Endothelial cell of umbilical vein (primary cell): Measurements from ENCODE around the gene SLC47A2. TPM values are rescaled to one million over a fixed set of nuclear protein-coding genes. Genes with fewer than 3 reads are reported as not detected.

Source experiments
- BruUV-seq: library from RNA; stranded (reverse); fragments of 400-500 nt; replicated peaks from 2 replicates; lab custom pipeline; 2021; lab: Mats Ljungman, UMichigan
- CTCF ChIA-PET: fragments of 300-600, 350-600 bp; sonication (Branson Sonifier 250); formaldehyde crosslinking; loops from one replicate; lab custom pipeline; 2021; ENCODE audit warnings: antibody characterized with exemption, inconsistent platforms; lab: Charles Lee
- POLR2A ChIA-PET: fragments of 300-600, 350-600 bp; sonication (Branson Sonifier 250); formaldehyde crosslinking; loops from one replicate; lab custom pipeline; 2021; ENCODE audit warnings: antibody characterized with exemption, inconsistent platforms; lab: Charles Lee
- DNase-seq: peaks from one replicate; pipeline ENCODE4 v3.0.0-alpha.2; 2011; ENCODE audit warnings: low read depth, low spot score
- FAIRE-seq: peaks from 2 replicates; lab custom pipeline; 2011; peaks lifted over from hg19 to GRCh38; lab: Jason Lieb, UNC
- H2AFZ ChIP-seq: 2 replicates; pipeline ENCODE4 v1.6.0; 2012; ENCODE audit warnings: low read depth, low read length, control low read depth, inconsistent platforms
- H3K27ac ChIP-seq: 2 replicates; pipeline ENCODE4 v1.5.1; 2011; ENCODE audit warnings: low read depth, mild to moderate bottlenecking, control low read depth, low read length, moderate library complexity; ENCODE audit not compliant: insufficient read depth
- H3K27me3 ChIP-seq, 2 experiments: 2 replicates each; pipeline versions ENCODE4 v1.6.0 to v1.6.1; 2011; ENCODE audit warnings: low read length in 2 of 2, mixed read lengths in 1 of 2; ENCODE audit not compliant: control insufficient read depth in 2 of 2, insufficient read depth in 2 of 2
- H3K36me3 ChIP-seq, 2 experiments: 2 replicates in 1 of 2; 3 replicates in 1 of 2; pipeline ENCODE4 v1.5.1; 2011; ENCODE audit warnings: low read length in 2 of 2, mild to moderate bottlenecking in 1 of 2, moderate library complexity in 1 of 2; ENCODE audit not compliant: control insufficient read depth in 2 of 2, insufficient read depth in 2 of 2; ENCODE audit errors: extremely low read depth in 1 of 2
- H3K4me1 ChIP-seq: 3 replicates; pipeline ENCODE4 v1.5.1; 2011; ENCODE audit warnings: mild to moderate bottlenecking, low read length; ENCODE audit not compliant: control insufficient read depth, insufficient read depth; ENCODE audit errors: extremely low read depth
- H3K4me2 ChIP-seq: 2 replicates; pipeline ENCODE4 v1.6.1; 2011; ENCODE audit warnings: low read length, control low read depth, mixed read lengths; ENCODE audit not compliant: insufficient read depth
- H3K4me3 ChIP-seq, 3 experiments: fragments of 200-600 bp in 1 of 3; sonication (generic), shearing (Covaris generic) in 1 of 3; replicated peaks in 1 of 3; 2 replicates each; pipeline ENCODE4 v1.5.1; 2011 to 2016; ENCODE audit warnings: control low read depth in 3 of 3, low read length in 3 of 3, mild to moderate bottlenecking in 2 of 3, inconsistent platforms in 1 of 3, low read depth in 1 of 3, moderate library complexity in 1 of 3; ENCODE audit not compliant: insufficient read depth in 1 of 3
- H3K79me2 ChIP-seq: 2 replicates; pipeline ENCODE4 v1.6.0; 2012; ENCODE audit warnings: low read length, inconsistent platforms; ENCODE audit not compliant: control insufficient read depth, insufficient read depth
- H3K9ac ChIP-seq: replicated peaks from 2 replicates; pipeline ENCODE3; 2011; ENCODE audit warnings: low read length, control low read depth; ENCODE audit not compliant: insufficient read depth; ENCODE audit errors: extremely low read depth
- H3K9me1 ChIP-seq: replicated peaks from 3 replicates; pipeline ENCODE4 v1.6.0; 2011; ENCODE audit warnings: mild to moderate bottlenecking, low read length; ENCODE audit not compliant: control insufficient read depth, insufficient read depth; ENCODE audit errors: extremely low read depth
- H3K9me3 ChIP-seq: replicated peaks from 2 replicates; pipeline ENCODE4 v1.5.1; 2012; ENCODE audit warnings: low read length, inconsistent platforms; ENCODE audit not compliant: control insufficient read depth, insufficient read depth
- H4K20me1 ChIP-seq: replicated peaks from 2 replicates; pipeline ENCODE3; 2011; ENCODE audit warnings: mild to moderate bottlenecking, low read length; ENCODE audit not compliant: control insufficient read depth, insufficient read depth; ENCODE audit errors: extremely low read depth
- EZH2 ChIP-seq: IDR thresholded peaks from 2 replicates; pipeline ENCODE4 v1.6.1; 2012; ENCODE audit warnings: borderline replicate concordance, low read depth, mild to moderate bottlenecking, moderate library complexity, low read length, inconsistent platforms; ENCODE audit not compliant: severe bottlenecking
- FOS ChIP-seq: IDR thresholded peaks from 2 replicates; pipeline ENCODE4 v1.6.1; 2011; ENCODE audit warnings: mild to moderate bottlenecking, low read length, moderate library complexity, borderline replicate concordance; ENCODE audit not compliant: insufficient read depth
- GATA2 ChIP-seq: IDR thresholded peaks from 2 replicates; pipeline ENCODE4 v1.7.0; 2011; ENCODE audit warnings: low read depth, mild to moderate bottlenecking, moderate library complexity, mixed read lengths, low read length; ENCODE audit not compliant: insufficient read length, insufficient read depth
- MAX ChIP-seq: IDR thresholded peaks from 2 replicates; pipeline ENCODE4 v1.6.1; 2011; ENCODE audit not compliant: insufficient read depth, insufficient read length
- POLR2A ChIP-seq: IDR thresholded peaks from 2 replicates; pipeline ENCODE4 v1.6.1; 2012; ENCODE audit warnings: low read depth, mild to moderate bottlenecking, control low read depth, low read length
- POLR2AphosphoS5 ChIP-seq: IDR thresholded peaks from 2 replicates; pipeline ENCODE4 v1.6.1; 2012; ENCODE audit warnings: low read depth, mild to moderate bottlenecking, control low read depth, low read length, moderate library complexity; ENCODE audit not compliant: insufficient read depth
- dilution Hi-C: fragments of 300-500 bp; cut with MboI; formaldehyde crosslinking; loops from one replicate; pipeline ENCODE4 v1.15.0; 2019; ENCODE audit warnings: low sequenced_read_pairs; ENCODE audit not compliant: extremely low pct_ligation_motif_present
- intact Hi-C: fragments of 100-400 bp; cut with micrococcal nuclease; formaldehyde crosslinking; loops from one replicate; pipeline ENCODE4 v1.10.0; 2022
- polyA plus RNA-seq, 4 experiments: library from polyadenylated mRNA; depleted of rRNA in 3 of 4; stranded (reverse) in 3 of 4; unstranded in 1 of 4; fragments of >200 nt; gene quantifications; 2 replicates each; pipeline versions ENCODE4 v1.2.1 to v1.2.3, GENCODE V29; 2011 to 2012; ENCODE audit warnings: missing spikeins in 1 of 4
- total RNA-seq: library from RNA; stranded (reverse); gene quantifications from 2 replicates; pipeline ENCODE4 v1.2.3, GENCODE V29; 2021
- TF ChIP-seq, protein P1 (sequence below), 2 donors: IDR thresholded peaks; 1 replicate in 1 of 2; 2 replicates in 1 of 2; pipeline ENCODE4 v1.5.1; 2011; ENCODE audit warnings: low read length in 2 of 2, mild to moderate bottlenecking in 2 of 2, moderate library complexity in 2 of 2, control low read depth in 1 of 2, inconsistent platforms in 1 of 2, low read depth in 1 of 2; ENCODE audit not compliant: insufficient read depth in 1 of 2; ENCODE audit errors: extremely low read depth in 1 of 2

Gene SLC47A2
- total and polyA plus RNA-seq, 2 donors (not counting 3 experiments of a cell fraction or from before 2014, with no cell fraction given) = not detected

DNA sequence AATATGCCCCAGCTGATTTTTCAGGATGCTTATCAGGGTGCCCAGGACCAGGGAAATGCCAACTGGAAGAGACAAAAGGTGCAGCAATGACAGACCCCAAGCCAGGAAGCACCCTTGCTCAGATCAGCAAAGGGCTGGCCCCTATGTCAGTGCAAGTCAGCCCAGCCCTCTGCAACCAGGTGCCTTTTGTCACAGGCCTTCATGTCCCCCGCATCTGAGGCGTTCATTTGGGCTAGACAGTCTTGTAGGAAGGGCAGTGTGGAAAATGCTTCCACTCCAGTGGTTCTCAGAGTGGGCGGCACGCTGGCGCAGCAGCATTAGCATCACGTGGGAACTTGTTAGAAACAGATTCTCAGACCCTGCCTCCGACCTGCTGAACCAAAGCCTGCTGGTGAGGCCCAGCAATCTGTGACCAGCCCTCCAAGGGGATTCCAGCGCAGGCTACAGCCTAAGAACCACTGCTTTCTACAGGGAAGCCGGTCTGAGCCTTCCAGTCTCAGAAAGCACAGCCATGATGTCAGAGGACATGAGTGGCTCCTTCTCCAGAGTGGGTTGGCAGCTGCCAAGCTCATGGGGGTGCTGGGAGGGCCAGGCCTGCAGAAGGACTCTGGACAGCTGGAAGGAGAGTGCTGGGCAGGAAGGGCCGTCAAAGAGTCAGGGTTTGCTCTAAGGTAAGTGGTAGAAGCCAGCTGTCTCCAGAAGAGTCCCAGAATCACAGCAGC lies 13.1 kb downstream of the SLC47A2 start:
- intact Hi-C loops (no loop called here), dilution Hi-C loops (no loop called here)
- H3K4me2 ChIP-seq = no peak overlapping the region
- no peak for TF ChIP-seq MAX
- no peak for TF ChIP-seq EZH2
- TF ChIP-seq POLR2AphosphoS5 = no peak
- no peak for TF ChIP-seq POLR2A
- no peak for TF ChIP-seq GATA2
- no peak for TF ChIP-seq FOS
- TF ChIP-seq, protein P1, sequence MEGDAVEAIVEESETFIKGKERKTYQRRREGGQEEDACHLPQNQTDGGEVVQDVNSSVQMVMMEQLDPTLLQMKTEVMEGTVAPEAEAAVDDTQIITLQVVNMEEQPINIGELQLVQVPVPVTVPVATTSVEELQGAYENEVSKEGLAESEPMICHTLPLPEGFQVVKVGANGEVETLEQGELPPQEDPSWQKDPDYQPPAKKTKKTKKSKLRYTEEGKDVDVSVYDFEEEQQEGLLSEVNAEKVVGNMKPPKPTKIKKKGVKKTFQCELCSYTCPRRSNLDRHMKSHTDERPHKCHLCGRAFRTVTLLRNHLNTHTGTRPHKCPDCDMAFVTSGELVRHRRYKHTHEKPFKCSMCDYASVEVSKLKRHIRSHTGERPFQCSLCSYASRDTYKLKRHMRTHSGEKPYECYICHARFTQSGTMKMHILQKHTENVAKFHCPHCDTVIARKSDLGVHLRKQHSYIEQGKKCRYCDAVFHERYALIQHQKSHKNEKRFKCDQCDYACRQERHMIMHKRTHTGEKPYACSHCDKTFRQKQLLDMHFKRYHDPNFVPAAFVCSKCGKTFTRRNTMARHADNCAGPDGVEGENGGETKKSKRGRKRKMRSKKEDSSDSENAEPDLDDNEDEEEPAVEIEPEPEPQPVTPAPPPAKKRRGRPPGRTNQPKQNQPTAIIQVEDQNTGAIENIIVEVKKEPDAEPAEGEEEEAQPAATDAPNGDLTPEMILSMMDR (IDR thresholded peaks at IDR 0.05; ENCODE audit: extremely low read depth in 1 of 2, insufficient read depth in 1 of 2, low read depth in 1 of 2, low read length in 2 of 2) = no peak
- CTCF ChIA-PET = interaction anchor here (1.0 to 1.5 kb wide), 3 partner anchors 10 to 32 kb away, joined by 3 to 4 read pairs (median 3); no protein-coding TSS in a partner anchor
- no peak overlapping the region for H3K27ac ChIP-seq
- no TSS peak for BruUV-seq
- no peaks in the 10 kb centered on the region for H3K36me3 ChIP-seq
- H2AFZ ChIP-seq = no peak overlapping the region
- no peaks in the 10 kb centered on the region for H3K4me1 ChIP-seq
- H3K4me3 ChIP-seq = no peak overlapping the region
- H4K20me1 ChIP-seq = no peaks in the 10 kb centered on the region
- FAIRE-seq (no peak), DNase-seq (no peak)
- H3K9me3 ChIP-seq = no peaks in the 10 kb centered on the region
- no peaks in the 10 kb centered on the region for H3K79me2 ChIP-seq
- no peak overlapping the region for H3K9ac ChIP-seq
- no peaks in the 10 kb centered on the region for H3K9me1 ChIP-seq
- POLR2A ChIA-PET = no interaction called here
- H3K27me3 ChIP-seq = no peaks in the 10 kb centered on the region
